Measurements from ENCODE around the gene HAGH. TPM values are rescaled to one million over a fixed set of nuclear protein-coding genes. Genes with fewer than 3 reads are reported as not detected.
A peak's percentile ranks its signal among the peaks of the same experiment; 100 is the strongest.

HAGH gene
- total RNA-seq, 1 experiment from 2014 or later, result 48.2 TPM

DNA sequence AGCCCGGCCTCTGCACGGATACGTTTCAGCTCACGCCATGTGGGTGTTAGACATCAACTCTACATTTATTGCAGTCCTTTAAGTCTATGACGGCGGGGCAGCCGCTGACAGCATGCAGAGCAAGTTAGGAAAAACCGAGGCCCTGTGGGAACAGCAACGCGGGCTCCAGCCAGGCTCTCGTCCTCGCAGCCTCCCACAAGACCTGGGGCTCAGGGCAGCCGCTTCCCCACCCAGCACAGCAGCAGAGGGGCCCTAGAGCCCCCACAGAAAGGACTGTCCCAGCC lies 50.0 kb downstream of the HAGH start:
- Mint-ChIP-seq H3K9me3 (ENCODE audit: low read depth, unreplicated experiment) (no peaks in the 10 kb centered on the region), H3K4me1 (ENCODE audit: low read depth, unreplicated experiment) (peaks cover 10% of the 10 kb centered on the region)

DNA sequence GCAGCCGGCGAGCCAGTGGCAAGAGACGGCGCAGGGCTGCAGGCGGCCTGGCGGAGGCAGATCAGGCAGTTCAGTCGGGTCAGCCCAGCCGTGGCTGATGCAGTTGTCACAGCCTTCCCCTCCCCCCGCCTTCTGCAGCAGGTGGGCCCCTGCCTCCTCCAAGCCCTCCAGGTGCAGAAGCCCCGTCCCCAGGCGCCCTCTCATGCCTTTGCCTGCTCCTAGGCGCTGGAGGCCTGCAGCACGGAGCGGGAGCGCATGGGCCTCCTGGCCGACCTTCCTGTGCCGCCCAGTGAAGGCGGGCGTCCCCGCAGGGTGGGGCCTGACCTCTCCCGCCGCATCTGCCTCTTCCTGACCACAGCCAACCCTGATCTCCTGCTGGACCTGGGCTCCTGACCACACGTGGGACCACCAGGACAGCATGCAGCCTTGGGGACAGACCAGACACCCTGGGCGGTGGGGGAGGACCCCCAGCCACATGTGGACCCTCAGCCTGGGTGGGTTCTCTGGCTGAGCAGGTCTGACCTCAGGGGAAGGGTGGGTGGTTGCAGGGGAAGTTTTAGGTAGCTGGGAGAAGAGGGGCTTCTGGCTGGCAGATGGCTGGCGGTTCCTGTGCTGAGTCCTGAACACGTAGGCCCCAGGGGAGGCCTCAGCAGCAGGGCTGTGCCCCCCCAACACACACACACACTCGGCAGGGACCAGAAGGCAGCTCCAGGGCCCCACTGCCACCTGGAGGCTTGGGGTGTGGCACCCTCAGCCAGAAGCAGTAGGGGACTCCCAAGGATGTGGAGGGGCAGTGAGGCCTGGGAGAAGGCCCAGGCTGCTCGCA lies 50.6 kb downstream of the HAGH start:
- BruUV-seq (replicated peaks), result no TSS peak
- no peaks in the 10 kb centered on the region for H3K9me3 Mint-ChIP-seq (ENCODE audit: low read depth, unreplicated experiment)

More for the DNA sequence above, 50.0 kb downstream of the HAGH start:
- TF ChIP-seq, protein P1, sequence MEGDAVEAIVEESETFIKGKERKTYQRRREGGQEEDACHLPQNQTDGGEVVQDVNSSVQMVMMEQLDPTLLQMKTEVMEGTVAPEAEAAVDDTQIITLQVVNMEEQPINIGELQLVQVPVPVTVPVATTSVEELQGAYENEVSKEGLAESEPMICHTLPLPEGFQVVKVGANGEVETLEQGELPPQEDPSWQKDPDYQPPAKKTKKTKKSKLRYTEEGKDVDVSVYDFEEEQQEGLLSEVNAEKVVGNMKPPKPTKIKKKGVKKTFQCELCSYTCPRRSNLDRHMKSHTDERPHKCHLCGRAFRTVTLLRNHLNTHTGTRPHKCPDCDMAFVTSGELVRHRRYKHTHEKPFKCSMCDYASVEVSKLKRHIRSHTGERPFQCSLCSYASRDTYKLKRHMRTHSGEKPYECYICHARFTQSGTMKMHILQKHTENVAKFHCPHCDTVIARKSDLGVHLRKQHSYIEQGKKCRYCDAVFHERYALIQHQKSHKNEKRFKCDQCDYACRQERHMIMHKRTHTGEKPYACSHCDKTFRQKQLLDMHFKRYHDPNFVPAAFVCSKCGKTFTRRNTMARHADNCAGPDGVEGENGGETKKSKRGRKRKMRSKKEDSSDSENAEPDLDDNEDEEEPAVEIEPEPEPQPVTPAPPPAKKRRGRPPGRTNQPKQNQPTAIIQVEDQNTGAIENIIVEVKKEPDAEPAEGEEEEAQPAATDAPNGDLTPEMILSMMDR (IDR thresholded peaks at IDR 0.05; ENCODE audit: unreplicated experiment), result no peak
- CTCF ChIA-PET, result interaction anchor here (0.7 kb wide), 1 partner anchor 79 kb away, joined by 3 read pairs; no protein-coding TSS in a partner anchor
- Mint-ChIP-seq H3K4me3 (ENCODE audit: low read depth, unreplicated experiment) (no peak overlapping the region), H3K27ac (ENCODE audit: unreplicated experiment) (peak overlapping the region; percentile 61), H3K27me3 (ENCODE audit: unreplicated experiment) (no peaks in the 10 kb centered on the region), H3K36me3 (ENCODE audit: insufficient read depth, unreplicated experiment) (peaks cover 100% of the 10 kb centered on the region)
- no peak for DNase-seq
- intact Hi-C loops (cut with micrococcal nuclease; ENCODE audit: unreplicated experiment), result no loop called here
- BruUV-seq (replicated peaks), result TSS peak; percentile 2

DNA sequence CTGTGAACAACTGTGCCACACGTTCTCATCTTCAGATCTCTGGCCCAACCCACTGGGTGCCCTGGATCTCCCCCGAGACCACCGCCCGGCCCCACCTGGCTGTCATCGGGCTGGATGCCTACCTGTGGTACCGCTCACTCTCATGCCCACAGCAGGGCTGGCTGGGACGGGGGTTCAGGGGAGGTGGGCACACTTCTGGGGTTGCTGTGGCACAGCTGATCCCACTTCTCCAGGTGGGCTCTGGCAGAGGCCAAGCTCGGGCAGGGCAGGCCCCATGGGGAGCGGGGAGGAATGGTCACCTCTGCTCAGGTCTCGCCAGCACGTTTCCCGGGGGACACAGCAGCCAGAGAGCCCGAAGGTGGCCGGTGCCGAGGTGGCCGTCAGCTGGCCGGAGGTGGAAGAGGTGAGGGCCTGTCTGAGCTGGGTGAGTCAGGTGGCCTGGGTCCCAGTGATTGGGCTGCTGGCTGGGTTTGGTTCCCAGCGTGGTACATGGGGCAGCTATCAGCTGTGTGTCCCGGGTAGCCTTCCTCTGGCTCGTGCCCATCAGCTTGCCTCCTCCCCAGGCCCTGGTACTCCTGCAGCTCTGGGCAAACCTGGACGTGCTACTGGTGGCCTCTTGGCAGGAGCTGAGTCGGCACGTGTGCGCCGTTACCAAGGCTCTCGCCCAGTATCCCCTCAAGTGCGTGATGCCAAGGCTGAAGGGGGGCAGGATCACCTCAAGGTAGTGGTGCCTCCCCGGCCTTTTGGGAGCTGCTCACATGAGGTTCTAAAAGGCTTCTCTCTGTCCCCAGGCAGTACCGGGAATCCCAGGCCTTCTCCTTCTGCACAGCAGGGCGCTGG lies 51.4 kb downstream of the HAGH start:
- CTCF ChIA-PET, result interaction anchor here (0.6 to 2.6 kb wide), 2 partner anchors 7 to 589 kb away, joined by 4 to 19 read pairs; partner anchors contain the start of genes NUBP2 and SPSB3
- peak overlapping the region; percentile 76 for H3K4me3 Mint-ChIP-seq (ENCODE audit: low read depth, unreplicated experiment)
- peaks cover 3% of the 10 kb centered on the region for H3K4me1 Mint-ChIP-seq (ENCODE audit: low read depth, unreplicated experiment)
- peaks cover 100% of the 10 kb centered on the region for H3K36me3 Mint-ChIP-seq (ENCODE audit: insufficient read depth, unreplicated experiment)
- H3K27ac Mint-ChIP-seq (ENCODE audit: unreplicated experiment), result no peak overlapping the region
- BruUV-seq (replicated peaks), result no TSS peak
- no peaks in the 10 kb centered on the region for H3K27me3 Mint-ChIP-seq (ENCODE audit: unreplicated experiment)
- DNase-seq, result no peak
- no peaks in the 10 kb centered on the region for H3K9me3 Mint-ChIP-seq (ENCODE audit: low read depth, unreplicated experiment)
- intact Hi-C loops (cut with micrococcal nuclease; ENCODE audit: unreplicated experiment), result no loop called here
- TF ChIP-seq, protein P1 (IDR thresholded peaks at IDR 0.05; ENCODE audit: unreplicated experiment), result no peak

More for the DNA sequence above, 50.6 kb downstream of the HAGH start:
- TF ChIP-seq, protein P1 (IDR thresholded peaks at IDR 0.05; ENCODE audit: unreplicated experiment), result no peak
- Mint-ChIP-seq H3K4me3 (ENCODE audit: low read depth, unreplicated experiment) (no peak overlapping the region), H3K4me1 (ENCODE audit: low read depth, unreplicated experiment) (peaks cover 4% of the 10 kb centered on the region), H3K27ac (ENCODE audit: unreplicated experiment) (peak overlapping the region; percentile 61), H3K36me3 (ENCODE audit: insufficient read depth, unreplicated experiment) (peaks cover 100% of the 10 kb centered on the region), H3K27me3 (ENCODE audit: unreplicated experiment) (no peaks in the 10 kb centered on the region)
- CTCF ChIA-PET, result interaction anchor here (0.6 to 0.7 kb wide), 2 partner anchors 78 to 588 kb away, joined by 3 to 4 read pairs; no protein-coding TSS in a partner anchor
- DNase-seq, result no peak
- intact Hi-C loops (cut with micrococcal nuclease; ENCODE audit: unreplicated experiment), result no loop called here

- no peak for DNase-seq
- Mint-ChIP-seq H3K9me3 (ENCODE audit: low read depth, unreplicated experiment) (no peaks in the 10 kb centered on the region), H3K36me3 (ENCODE audit: insufficient read depth, unreplicated experiment) (peaks cover 100% of the 10 kb centered on the region), H3K27ac (ENCODE audit: unreplicated experiment) (no peak overlapping the region), H3K4me1 (ENCODE audit: low read depth, unreplicated experiment) (peaks cover 8% of the 10 kb centered on the region), H3K4me3 (ENCODE audit: low read depth, unreplicated experiment) (peak overlapping the region; percentile 76), H3K27me3 (ENCODE audit: unreplicated experiment) (no peaks in the 10 kb centered on the region)
- TF ChIP-seq, protein P1 (IDR thresholded peaks at IDR 0.05; ENCODE audit: unreplicated experiment), result no peak
- CTCF ChIA-PET, result interaction anchor here (2.6 kb wide), 1 partner anchor 8 kb away, joined by 19 read pairs; the partner anchor contains the start of genes NUBP2 and SPSB3
- intact Hi-C loops (cut with micrococcal nuclease; ENCODE audit: unreplicated experiment), result no loop called here
- BruUV-seq (replicated peaks), result no TSS peak
Observed at GRCh38 chr16:1774448-1774780, 52.2 kb downstream of the HAGH start.
